BLaER1 (cell line): ENCODE data around the gene PREP.

Experiments
- H3K27ac ChIP-seq: shearing (Covaris generic); formaldehyde crosslinking; 2 replicates; pipeline ENCODE4 v1.8.1; 2022
- H3K27me3 ChIP-seq: shearing (Covaris generic); formaldehyde crosslinking; 2 replicates; pipeline ENCODE4 v1.8.1; 2022
- H3K36me3 ChIP-seq: shearing (Covaris generic); formaldehyde crosslinking; 2 replicates; pipeline ENCODE4 v1.8.1; 2022
- H3K4me1 ChIP-seq: shearing (Covaris generic); formaldehyde crosslinking; 2 replicates; pipeline ENCODE4 v1.8.1; 2022
- H3K4me2 ChIP-seq: shearing (Covaris generic); formaldehyde crosslinking; 2 replicates; pipeline ENCODE4 v1.8.1; 2022
- H3K4me3 ChIP-seq: shearing (Covaris generic); formaldehyde crosslinking; 2 replicates; pipeline ENCODE4 v1.8.1; 2022
- H3K9ac ChIP-seq: shearing (Covaris generic); formaldehyde crosslinking; 2 replicates; pipeline ENCODE4 v1.8.1; 2022
- H3K9me3 ChIP-seq: shearing (Covaris generic); formaldehyde crosslinking; 2 replicates; pipeline ENCODE4 v1.8.1; 2022
- H4K20me1 ChIP-seq: shearing (Covaris generic); formaldehyde crosslinking; 2 replicates; pipeline ENCODE4 v1.8.1; 2022
- Cebpa-rat ChIP-seq: shearing (Covaris generic); IDR thresholded peaks from 2 replicates; pipeline ENCODE4 v1.8.1; 2022

PREP gene

DNA sequence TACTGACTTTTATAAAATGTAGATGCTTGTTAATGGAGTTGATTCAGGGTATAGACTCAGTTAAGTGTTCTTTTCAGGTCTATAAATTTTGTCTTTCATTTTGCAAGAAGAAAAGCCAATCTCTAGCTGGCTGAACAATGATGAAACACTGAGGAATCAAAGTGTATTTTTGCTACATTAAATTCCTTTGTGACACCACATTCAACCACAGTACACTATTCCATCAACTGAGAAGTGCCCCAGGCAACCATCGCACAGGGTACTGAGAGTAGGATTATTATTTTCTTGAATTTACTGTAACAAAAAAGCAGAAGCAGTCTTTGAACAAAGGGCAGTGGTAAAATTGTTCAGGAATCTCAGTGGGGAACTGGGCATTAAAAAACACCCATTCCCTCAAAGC lies 83.6 kb downstream of the PREP start:
- Histone ChIP-seq H3K36me3 (peaks cover 93% of the 10 kb centered on the region), H3K4me1 (no peaks in the 10 kb centered on the region), H3K27ac (no peak overlapping the region), H3K9ac (no peak overlapping the region), H4K20me1 (0 out of 2 replicates have a peak, but pooled peaks cover 11% of the 10 kb centered on the region), H3K4me3 (no peak overlapping the region), H3K4me2 (no peak overlapping the region), H3K9me3 (no peaks in the 10 kb centered on the region), H3K27me3 (no peaks in the 10 kb centered on the region)
- TF ChIP-seq Cebpa-rat: no peak

- Histone ChIP-seq H3K36me3 (peaks cover 93% of the 10 kb centered on the region), H3K4me3 (no peak overlapping the region), H4K20me1 (0 out of 2 replicates have a peak, but pooled peaks cover 11% of the 10 kb centered on the region), H3K4me2 (no peak overlapping the region), H3K4me1 (no peaks in the 10 kb centered on the region), H3K27me3 (no peaks in the 10 kb centered on the region), H3K9me3 (no peaks in the 10 kb centered on the region), H3K9ac (no peak overlapping the region), H3K27ac (no peak overlapping the region)
- TF ChIP-seq Cebpa-rat: no peak
These were observed 84.2 kb downstream of the PREP start for GRCh38 chr6:105318660-105319059.

DNA sequence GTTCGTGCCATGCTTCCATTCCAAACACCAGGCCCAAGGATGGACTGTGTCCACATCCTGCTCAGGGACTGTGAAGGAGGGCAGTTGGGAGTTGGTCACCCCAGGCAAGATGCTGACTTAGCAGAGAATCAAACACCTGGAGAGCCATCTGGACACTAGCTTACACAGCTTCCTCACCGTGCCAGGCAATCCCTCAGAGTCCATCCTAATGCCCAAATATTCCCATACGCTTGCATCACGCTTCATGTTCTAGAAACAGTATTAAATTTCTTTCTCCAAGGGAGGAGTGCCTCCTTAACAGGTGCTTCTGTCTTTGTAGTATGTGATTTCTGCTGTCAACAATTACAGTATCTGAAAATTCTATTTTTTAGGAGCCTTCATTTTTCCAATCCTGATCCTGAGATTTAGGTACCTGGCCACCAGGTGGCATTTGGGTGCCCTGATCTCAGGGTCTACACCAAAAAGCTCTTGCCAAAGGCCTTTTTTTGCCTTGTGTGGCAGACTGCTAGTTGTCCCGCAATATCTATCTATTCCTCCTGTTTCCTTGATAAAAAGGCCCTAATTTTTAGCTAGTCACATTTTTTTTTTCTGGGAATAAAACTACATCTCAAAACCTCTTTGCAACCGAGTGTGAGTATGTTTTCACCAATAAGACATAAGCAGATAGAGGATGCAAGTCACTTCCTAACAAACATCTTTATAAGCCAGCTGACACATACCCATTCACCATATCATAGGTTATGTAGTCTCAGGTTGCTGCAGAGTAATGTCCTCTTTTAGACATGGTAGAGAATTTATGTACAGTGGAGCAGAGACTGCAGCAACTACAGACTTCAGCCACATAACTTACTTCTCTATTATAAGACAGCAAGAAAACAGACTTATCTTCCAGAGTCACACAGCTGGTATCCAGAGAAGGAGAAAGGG lies 85.0 kb downstream of the PREP start:
- Histone ChIP-seq H3K4me2 (no peak overlapping the region), H3K27ac (no peak overlapping the region), H3K9ac (no peak overlapping the region), H4K20me1 (0 out of 2 replicates have a peak, but pooled peaks cover 11% of the 10 kb centered on the region), H3K36me3 (peaks cover 93% of the 10 kb centered on the region), H3K4me3 (no peak overlapping the region), H3K4me1 (no peaks in the 10 kb centered on the region), H3K27me3 (no peaks in the 10 kb centered on the region), H3K9me3 (no peaks in the 10 kb centered on the region)
- no peak for TF ChIP-seq Cebpa-rat

DNA sequence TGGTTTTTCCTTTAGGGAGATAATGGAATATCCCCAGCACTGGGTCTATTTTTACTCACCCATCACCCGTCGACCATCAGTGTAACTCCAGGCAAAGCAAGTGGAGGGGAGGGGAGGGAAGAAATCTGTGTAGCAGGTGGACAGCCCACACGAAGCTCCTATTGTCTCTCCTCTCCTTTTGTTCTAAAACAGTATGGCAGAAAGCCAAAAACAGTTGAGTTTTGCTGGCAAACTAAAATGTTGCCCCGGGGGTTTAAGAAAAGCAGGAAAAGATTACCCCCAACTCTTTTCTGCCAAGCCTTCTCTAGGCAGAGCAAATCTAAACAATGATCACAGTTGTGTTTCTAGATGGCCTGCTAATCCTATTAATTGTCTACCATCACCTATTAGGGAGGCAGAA lies 89.7 kb downstream of the PREP start:
- Histone ChIP-seq H3K36me3 (peaks cover 90% of the 10 kb centered on the region), H3K9me3 (no peaks in the 10 kb centered on the region), H3K4me2 (no peak overlapping the region), H3K27me3 (no peaks in the 10 kb centered on the region), H3K4me1 (no peaks in the 10 kb centered on the region), H3K4me3 (no peak overlapping the region), H4K20me1 (0 out of 2 replicates have a peak, but pooled peaks cover 7% of the 10 kb centered on the region), H3K9ac (no peak overlapping the region), H3K27ac (no peak overlapping the region)
- TF ChIP-seq Cebpa-rat: no peak

- no peak overlapping the region for H3K27ac ChIP-seq
- no peaks in the 10 kb centered on the region for H4K20me1 ChIP-seq
- no peak overlapping the region for H3K9ac ChIP-seq
- no peak overlapping the region for H3K4me3 ChIP-seq
- H3K9me3 ChIP-seq: no peaks in the 10 kb centered on the region
- no peak for TF ChIP-seq Cebpa-rat
- H3K27me3 ChIP-seq: no peaks in the 10 kb centered on the region
- no peaks in the 10 kb centered on the region for H3K4me1 ChIP-seq
- peaks cover 91% of the 10 kb centered on the region for H3K36me3 ChIP-seq
- H3K4me2 ChIP-seq: no peak overlapping the region
These were observed 91.9 kb downstream of the PREP start for GRCh38 chr6:105310947-105311346.

DNA sequence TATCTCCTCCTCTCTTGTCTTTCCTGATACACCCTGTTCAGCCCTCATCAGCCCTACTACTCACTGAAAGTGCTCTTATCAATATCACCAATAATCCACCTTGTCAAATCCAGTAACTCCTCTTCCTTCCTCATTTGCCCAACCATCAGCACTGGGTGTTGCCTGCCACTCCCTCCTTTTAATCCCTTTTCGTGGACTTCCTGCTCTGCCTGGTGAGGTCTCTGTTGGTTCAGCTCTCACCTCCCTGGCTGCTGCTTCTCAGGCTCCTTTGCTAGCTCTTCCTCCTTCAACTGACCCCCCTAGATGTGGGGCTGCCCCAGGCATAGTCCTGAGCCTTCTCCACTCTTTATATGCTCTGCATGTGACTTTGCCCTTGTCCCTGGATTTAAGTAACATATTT lies 92.5 kb downstream of the PREP start:
- Histone ChIP-seq H3K27me3 (no peaks in the 10 kb centered on the region), H4K20me1 (no peaks in the 10 kb centered on the region), H3K4me2 (no peak overlapping the region), H3K9me3 (no peaks in the 10 kb centered on the region), H3K36me3 (peaks cover 91% of the 10 kb centered on the region), H3K27ac (no peak overlapping the region), H3K9ac (no peak overlapping the region), H3K4me1 (no peaks in the 10 kb centered on the region), H3K4me3 (no peak overlapping the region)
- no peak for TF ChIP-seq Cebpa-rat

DNA sequence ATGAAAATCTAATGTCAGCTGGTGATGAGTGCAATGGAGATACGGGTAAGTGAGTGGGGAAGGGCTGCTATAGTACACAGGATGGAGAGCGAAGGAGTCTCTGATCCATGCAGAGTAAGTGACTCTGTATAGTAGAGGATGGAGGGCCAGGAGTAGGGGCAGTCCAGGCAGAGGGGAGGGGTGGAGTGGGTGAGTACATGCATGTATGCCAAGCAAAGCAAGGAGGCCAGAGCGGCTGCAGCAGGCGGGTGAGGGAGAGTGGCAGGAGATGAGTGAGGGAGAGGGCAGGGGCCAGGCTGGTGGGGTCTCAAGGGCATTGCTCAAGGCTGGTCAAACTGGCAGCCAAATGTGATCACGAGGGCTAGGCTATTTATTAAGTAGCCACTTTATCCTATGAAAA lies 94.0 kb downstream of the PREP start:
- Histone ChIP-seq H3K9ac (no peak overlapping the region), H4K20me1 (no peaks in the 10 kb centered on the region), H3K4me2 (no peak overlapping the region), H3K4me1 (no peaks in the 10 kb centered on the region), H3K4me3 (no peak overlapping the region), H3K36me3 (peaks cover 86% of the 10 kb centered on the region), H3K27me3 (no peaks in the 10 kb centered on the region), H3K27ac (no peak overlapping the region), H3K9me3 (no peaks in the 10 kb centered on the region)
- TF ChIP-seq Cebpa-rat: no peak

DNA sequence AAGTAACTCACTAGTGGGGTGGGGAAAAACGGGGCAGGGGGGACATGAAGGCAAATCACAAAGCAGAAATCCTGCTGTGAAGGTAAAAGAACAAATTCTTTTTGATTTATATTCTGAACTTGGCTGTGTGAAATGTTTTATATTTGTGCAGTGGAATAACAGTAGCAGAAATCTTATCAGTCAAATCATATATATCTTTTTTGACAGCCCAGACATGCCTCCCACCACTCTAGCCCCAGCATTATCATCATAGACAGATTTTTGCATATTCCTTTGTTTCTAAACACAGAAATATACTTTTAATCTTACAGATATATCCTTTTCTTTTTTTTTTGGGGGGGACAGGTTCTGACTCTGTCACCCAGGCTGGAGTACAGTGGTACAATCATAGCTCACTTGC lies 97.4 kb downstream of the PREP start:
- H3K4me3 ChIP-seq: no peak overlapping the region
- H3K27me3 ChIP-seq: no peaks in the 10 kb centered on the region
- no peak overlapping the region for H3K4me2 ChIP-seq
- H3K9ac ChIP-seq: no peak overlapping the region
- no peaks in the 10 kb centered on the region for H3K9me3 ChIP-seq
- no peak overlapping the region for H3K27ac ChIP-seq
- TF ChIP-seq Cebpa-rat: no peak
- H4K20me1 ChIP-seq: no peaks in the 10 kb centered on the region
- no peaks in the 10 kb centered on the region for H3K4me1 ChIP-seq
- H3K36me3 ChIP-seq: peaks cover 79% of the 10 kb centered on the region

DNA sequence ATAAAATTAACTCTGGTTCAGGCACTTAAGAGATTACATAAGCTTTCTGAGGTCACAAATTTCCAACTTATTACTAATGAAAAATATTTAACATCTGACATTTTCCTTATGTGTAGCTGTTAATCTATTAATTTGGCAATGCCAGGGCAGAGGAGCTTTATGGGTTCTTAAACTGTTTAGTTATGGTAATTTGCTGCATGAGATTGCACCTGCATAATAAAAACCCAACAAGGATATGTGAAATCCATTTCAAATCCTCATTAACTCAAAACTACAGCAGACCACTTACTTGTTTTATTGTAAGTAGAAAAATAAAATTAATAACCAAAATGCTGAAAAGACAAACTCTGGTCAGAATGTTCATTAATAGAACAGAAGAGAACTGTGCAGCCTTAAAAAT lies 98.1 kb downstream of the PREP start:
- Histone ChIP-seq H3K9me3 (no peaks in the 10 kb centered on the region), H4K20me1 (no peaks in the 10 kb centered on the region), H3K27ac (no peak overlapping the region), H3K27me3 (no peaks in the 10 kb centered on the region), H3K9ac (no peak overlapping the region), H3K4me2 (no peak overlapping the region), H3K4me1 (no peaks in the 10 kb centered on the region), H3K4me3 (no peak overlapping the region), H3K36me3 (peaks cover 78% of the 10 kb centered on the region)
- no peak for TF ChIP-seq Cebpa-rat

DNA sequence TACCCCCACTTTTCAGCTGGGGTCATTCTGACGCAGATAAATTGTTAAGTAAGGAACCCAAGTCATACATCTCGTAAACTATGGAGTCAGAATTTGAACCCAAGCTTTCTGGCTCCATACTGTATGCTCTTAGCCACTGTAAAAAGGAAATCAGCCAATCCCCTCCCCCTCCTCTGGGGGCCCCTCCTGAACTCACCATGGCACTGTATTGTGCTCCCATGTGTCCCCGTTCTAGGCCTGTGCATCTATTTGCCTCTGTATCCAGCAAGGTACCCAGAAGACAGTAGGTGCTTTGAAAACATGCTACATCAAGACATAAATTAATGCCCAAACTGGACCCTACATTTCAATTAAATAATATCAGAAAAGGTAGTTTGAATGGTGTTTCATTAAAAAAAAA lies 98.5 kb downstream of the PREP start:
- no peak for TF ChIP-seq Cebpa-rat

More for the DNA sequence above, 98.5 kb downstream of the PREP start:
- Histone ChIP-seq H3K4me1 (no peaks in the 10 kb centered on the region), H4K20me1 (no peaks in the 10 kb centered on the region), H3K4me2 (no peak overlapping the region), H3K9ac (no peak overlapping the region), H3K27ac (no peak overlapping the region), H3K9me3 (no peaks in the 10 kb centered on the region), H3K36me3 (peaks cover 76% of the 10 kb centered on the region), H3K4me3 (no peak overlapping the region), H3K27me3 (no peaks in the 10 kb centered on the region)
